Astrocyte (in vitro differentiated cells and primary cell): ENCODE data around the gene BUB1B. TPM values are rescaled to one million over a fixed set of nuclear protein-coding genes. Genes with fewer than 3 reads are reported as not detected.

Experiments
- DNase-seq: peaks from one replicate; pipeline ENCODE4 v3.0.0-alpha.2; 2010; ENCODE audit warnings: low read depth
- FAIRE-seq: peaks from 2 replicates; lab custom pipeline; 2011; peaks lifted over from hg19 to GRCh38; lab: Jason Lieb, UNC
- H2AFZ ChIP-seq: 2 replicates; pipeline ENCODE4 v1.6.0; 2012; ENCODE audit warnings: low read depth, low read length, inconsistent platforms
- H3K27ac ChIP-seq: 2 replicates; pipeline ENCODE4 v1.5.1; 2011; ENCODE audit warnings: low read depth, low read length, inconsistent platforms
- H3K27me3 ChIP-seq: 2 replicates; pipeline ENCODE4 v1.6.0; 2011; ENCODE audit warnings: low read length, inconsistent platforms; ENCODE audit not compliant: insufficient read depth
- H3K36me3 ChIP-seq: 2 replicates; pipeline ENCODE4 v1.5.1; 2011; ENCODE audit warnings: low read length, inconsistent platforms; ENCODE audit not compliant: insufficient read depth
- H3K4me1 ChIP-seq: 2 replicates; pipeline ENCODE4 v1.5.1; 2011; ENCODE audit warnings: low read length, inconsistent platforms; ENCODE audit not compliant: insufficient read depth
- H3K4me2 ChIP-seq: 2 replicates; pipeline ENCODE4 v1.6.0; 2012; ENCODE audit warnings: low read length, inconsistent platforms
- H3K4me3 ChIP-seq: 2 replicates; pipeline ENCODE4 v1.5.1; 2011; ENCODE audit warnings: low read depth, mild to moderate bottlenecking, low read length, inconsistent platforms; ENCODE audit not compliant: insufficient read depth
- H3K79me2 ChIP-seq: 2 replicates; pipeline ENCODE4 v1.6.0; 2012; ENCODE audit warnings: mild to moderate bottlenecking, low read length, inconsistent platforms; ENCODE audit not compliant: insufficient read depth
- H3K9ac ChIP-seq: 2 replicates; pipeline ENCODE4 v1.6.0; 2012; ENCODE audit warnings: mild to moderate bottlenecking, low read length, inconsistent platforms
- H3K9me3 ChIP-seq: 2 replicates; pipeline ENCODE4 v1.5.1; 2012; ENCODE audit warnings: low read depth, mild to moderate bottlenecking, low read length, inconsistent platforms; ENCODE audit not compliant: insufficient read depth
- H4K20me1 ChIP-seq: 2 replicates; pipeline ENCODE4 v1.6.0; 2012; ENCODE audit warnings: low read length, inconsistent platforms; ENCODE audit not compliant: insufficient read depth
- H3K27ac Mint-ChIP-seq: one replicate; pipeline ENCODE4 v1.8.0; 2021; ENCODE audit warnings: mild to moderate bottlenecking, mixed read lengths; ENCODE audit not compliant: unreplicated experiment
- H3K27me3 Mint-ChIP-seq: one replicate; pipeline ENCODE4 v1.8.0; 2021; ENCODE audit warnings: low read depth, mixed read lengths; ENCODE audit not compliant: unreplicated experiment
- H3K36me3 Mint-ChIP-seq: one replicate; pipeline ENCODE4 v1.8.0; 2021; ENCODE audit warnings: low read depth, mixed read lengths; ENCODE audit not compliant: unreplicated experiment
- H3K4me1 Mint-ChIP-seq: one replicate; pipeline ENCODE4 v1.8.0; 2021; ENCODE audit warnings: low read depth, mixed read lengths; ENCODE audit not compliant: unreplicated experiment
- H3K4me3 Mint-ChIP-seq: one replicate; pipeline ENCODE4 v1.8.0; 2021; ENCODE audit warnings: mild to moderate bottlenecking, moderate library complexity, mixed read lengths; ENCODE audit not compliant: unreplicated experiment
- H3K9me3 Mint-ChIP-seq: one replicate; pipeline ENCODE4 v1.8.0; 2021; ENCODE audit warnings: mild to moderate bottlenecking, mixed read lengths; ENCODE audit not compliant: unreplicated experiment
- EZH2 ChIP-seq: IDR thresholded peaks from 2 replicates; pipeline ENCODE4 v1.6.1; 2012; ENCODE audit warnings: mild to moderate bottlenecking, low read length, inconsistent platforms; ENCODE audit not compliant: insufficient read depth
- total RNA-seq: library from RNA; stranded (reverse); gene quantifications from 2 replicates; pipeline ENCODE4 v1.2.1, GENCODE V29; 2021
- TF ChIP-seq, protein P1 (sequence below): IDR thresholded peaks from 2 replicates; pipeline ENCODE4 v1.5.1; 2011; ENCODE audit warnings: low read depth, mild to moderate bottlenecking, inconsistent platforms, low read length, moderate library complexity; ENCODE audit not compliant: insufficient read depth

The BUB1B gene
- total RNA-seq, 1 donor from 2014 or later: 5.2 TPM

DNA sequence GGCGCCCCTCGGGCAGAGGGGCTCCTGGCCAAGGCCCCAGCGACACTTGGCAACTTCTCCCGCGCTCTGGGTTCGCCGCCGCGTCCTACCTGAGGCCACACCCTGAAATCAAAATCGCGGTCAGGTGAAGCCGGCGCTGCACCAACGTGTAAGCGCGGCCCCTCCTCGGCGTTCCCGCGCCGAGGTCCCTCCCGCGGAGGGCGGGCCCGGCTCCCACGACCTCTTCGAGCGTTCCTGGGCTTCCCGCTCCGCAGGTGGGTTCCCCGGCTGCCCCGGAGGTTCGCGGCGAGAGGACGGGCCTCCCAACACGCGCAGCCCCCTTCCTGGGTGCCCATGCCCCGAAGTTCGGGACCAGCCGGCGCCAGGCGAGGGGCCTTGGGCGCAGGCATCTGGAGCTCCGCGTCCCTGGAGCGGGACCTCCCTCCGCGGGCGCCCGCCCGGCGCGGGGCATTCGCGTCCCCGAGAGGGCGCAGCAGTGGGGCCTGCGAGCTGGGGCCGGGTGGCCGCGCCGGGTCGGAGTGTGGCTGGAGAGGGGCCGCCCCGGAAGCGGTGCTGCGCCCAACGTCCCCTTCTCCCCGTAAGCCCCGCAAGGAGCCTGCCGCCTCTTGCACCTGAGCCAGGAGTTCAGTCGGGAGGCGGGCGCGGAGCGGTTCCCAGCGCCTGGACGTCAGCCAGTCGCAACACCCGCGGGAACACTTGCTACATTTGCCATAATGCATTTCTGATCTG lies 91.7 kb downstream of the BUB1B start:
- no peak overlapping the region for H3K27ac Mint-ChIP-seq

GRCh38 chr15:40253167-40253790 lies 92.4 kb downstream of the BUB1B start:
- no peaks in the 10 kb centered on the region for H3K36me3 ChIP-seq
- peaks cover 43% of the 10 kb centered on the region for H3K4me1 ChIP-seq
- H3K27ac Mint-ChIP-seq: no peak overlapping the region
- H3K36me3 Mint-ChIP-seq: no peaks in the 10 kb centered on the region
- no peak for DNase-seq
- peak overlapping the region; percentile 43 for H3K4me3 ChIP-seq
- peak; percentile 17 for TF ChIP-seq EZH2
- TF ChIP-seq, protein P1, sequence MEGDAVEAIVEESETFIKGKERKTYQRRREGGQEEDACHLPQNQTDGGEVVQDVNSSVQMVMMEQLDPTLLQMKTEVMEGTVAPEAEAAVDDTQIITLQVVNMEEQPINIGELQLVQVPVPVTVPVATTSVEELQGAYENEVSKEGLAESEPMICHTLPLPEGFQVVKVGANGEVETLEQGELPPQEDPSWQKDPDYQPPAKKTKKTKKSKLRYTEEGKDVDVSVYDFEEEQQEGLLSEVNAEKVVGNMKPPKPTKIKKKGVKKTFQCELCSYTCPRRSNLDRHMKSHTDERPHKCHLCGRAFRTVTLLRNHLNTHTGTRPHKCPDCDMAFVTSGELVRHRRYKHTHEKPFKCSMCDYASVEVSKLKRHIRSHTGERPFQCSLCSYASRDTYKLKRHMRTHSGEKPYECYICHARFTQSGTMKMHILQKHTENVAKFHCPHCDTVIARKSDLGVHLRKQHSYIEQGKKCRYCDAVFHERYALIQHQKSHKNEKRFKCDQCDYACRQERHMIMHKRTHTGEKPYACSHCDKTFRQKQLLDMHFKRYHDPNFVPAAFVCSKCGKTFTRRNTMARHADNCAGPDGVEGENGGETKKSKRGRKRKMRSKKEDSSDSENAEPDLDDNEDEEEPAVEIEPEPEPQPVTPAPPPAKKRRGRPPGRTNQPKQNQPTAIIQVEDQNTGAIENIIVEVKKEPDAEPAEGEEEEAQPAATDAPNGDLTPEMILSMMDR: no peak
- no peaks in the 10 kb centered on the region for H3K9me3 ChIP-seq
- peak overlapping the region; percentile 43 for H2AFZ ChIP-seq
- H3K27me3 ChIP-seq: peaks cover 31% of the 10 kb centered on the region
- H3K4me3 Mint-ChIP-seq: no peak overlapping the region
- no peak overlapping the region for H3K27ac ChIP-seq
- H3K4me1 Mint-ChIP-seq: peaks cover 30% of the 10 kb centered on the region
- H3K9ac ChIP-seq: peak overlapping the region; percentile 30
- H3K4me2 ChIP-seq: peak overlapping the region; percentile 80
- no peaks in the 10 kb centered on the region for H3K9me3 Mint-ChIP-seq
- FAIRE-seq: no peak
- peaks cover 38% of the 10 kb centered on the region for H3K27me3 Mint-ChIP-seq
- no peaks in the 10 kb centered on the region for H4K20me1 ChIP-seq
- H3K79me2 ChIP-seq: no peaks in the 10 kb centered on the region

More for the DNA sequence above, 91.7 kb downstream of the BUB1B start:
- Histone ChIP-seq H4K20me1 (no peaks in the 10 kb centered on the region), H3K27me3 (peaks cover 31% of the 10 kb centered on the region), H3K9me3 (no peaks in the 10 kb centered on the region), H3K79me2 (no peaks in the 10 kb centered on the region), H3K36me3 (no peaks in the 10 kb centered on the region), H2AFZ (peak overlapping the region; percentile 43), H3K4me3 (peak overlapping the region; percentile 43), H3K27ac (no peak overlapping the region), H3K4me1 (peaks cover 36% of the 10 kb centered on the region), H3K9ac (peak overlapping the region; percentile 30), H3K4me2 (peak overlapping the region; percentile 80)
- Mint-ChIP-seq H3K4me3 (no peak overlapping the region), H3K4me1 (peaks cover 24% of the 10 kb centered on the region), H3K36me3 (no peaks in the 10 kb centered on the region), H3K9me3 (no peaks in the 10 kb centered on the region), H3K27me3 (peaks cover 38% of the 10 kb centered on the region)
- DNase-seq: no peak
- peak; percentile 95 for TF ChIP-seq EZH2
- TF ChIP-seq, protein P1: no peak
- no peak for FAIRE-seq

DNA sequence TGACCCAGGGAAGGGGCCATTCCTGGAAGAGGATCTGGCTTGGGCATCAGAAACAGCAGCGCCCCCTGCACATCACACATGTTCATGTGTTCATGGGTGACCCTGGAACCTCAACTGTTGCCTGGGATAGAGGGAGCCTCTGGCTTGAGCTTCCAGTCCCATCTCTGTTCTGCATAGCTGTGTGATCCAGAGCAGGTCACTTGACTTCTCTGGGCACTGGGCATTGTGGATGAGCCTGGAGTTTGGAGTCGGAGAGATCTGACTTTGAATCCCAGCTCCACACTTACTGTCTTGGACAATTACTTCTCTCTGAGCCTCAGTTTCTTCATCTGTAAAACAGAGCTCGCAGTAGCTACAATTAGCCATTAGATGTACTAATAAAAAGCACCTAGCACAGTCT lies 93.6 kb downstream of the BUB1B start:
- H3K4me2 ChIP-seq: no peak overlapping the region
- peaks cover 50% of the 10 kb centered on the region for H3K4me1 ChIP-seq
- no peak overlapping the region for H2AFZ ChIP-seq
- Mint-ChIP-seq H3K4me3 (no peak overlapping the region), H3K9me3 (no peaks in the 10 kb centered on the region), H3K27me3 (peaks cover 36% of the 10 kb centered on the region), H3K4me1 (peaks cover 31% of the 10 kb centered on the region), H3K27ac (no peak overlapping the region), H3K36me3 (no peaks in the 10 kb centered on the region)
- H3K9ac ChIP-seq: no peak overlapping the region
- no peak overlapping the region for H3K4me3 ChIP-seq
- FAIRE-seq (no peak), DNase-seq (no peak)
- H3K36me3 ChIP-seq: no peaks in the 10 kb centered on the region
- TF ChIP-seq, protein P1: no peak
- TF ChIP-seq EZH2: no peak
- no peaks in the 10 kb centered on the region for H3K79me2 ChIP-seq
- H3K27me3 ChIP-seq: peaks cover 31% of the 10 kb centered on the region
- H4K20me1 ChIP-seq: no peaks in the 10 kb centered on the region
- H3K9me3 ChIP-seq: no peaks in the 10 kb centered on the region
- no peak overlapping the region for H3K27ac ChIP-seq
